ENCODE results near the gene OLFML1.

The OLFML1 gene

GRCh38 chr11:7523416-7524210 is 38.3 kb downstream of the OLFML1 start:
- Histone ChIP-seq H3K9me3 (ENCODE audit: low read length) (no peaks in the 10 kb centered on the region), H3K4me3 (ENCODE audit: low read depth in 1 of 2, low read length in 2 of 2) (no peak overlapping the region), H3K4me1 (ENCODE audit: insufficient read depth, low read length) (no peaks in the 10 kb centered on the region), H3K9ac (ENCODE audit: low read length) (no peak overlapping the region), H3K27ac (ENCODE audit: low read depth, low read length) (no peak overlapping the region), H3K36me3 (ENCODE audit: insufficient read depth, low read length) (no peaks in the 10 kb centered on the region), H3K27me3 (ENCODE audit: control insufficient read depth in 1 of 2, insufficient read depth in 2 of 2, low read length in 2 of 2) (no peaks in the 10 kb centered on the region)

- Histone ChIP-seq H3K27ac (ENCODE audit: low read depth, low read length) (no peak overlapping the region), H3K4me3 (ENCODE audit: low read depth in 1 of 2, low read length in 2 of 2) (no peak overlapping the region), H3K4me1 (ENCODE audit: insufficient read depth, low read length) (no peaks in the 10 kb centered on the region), H3K9me3 (ENCODE audit: low read length) (no peaks in the 10 kb centered on the region), H3K9ac (ENCODE audit: low read length) (no peak overlapping the region), H3K36me3 (ENCODE audit: insufficient read depth, low read length) (no peaks in the 10 kb centered on the region), H3K27me3 (ENCODE audit: control insufficient read depth in 1 of 2, insufficient read depth in 2 of 2, low read length in 2 of 2) (no peaks in the 10 kb centered on the region)
Observed at GRCh38 chr11:7524462-7525235, 39.3 kb downstream of the OLFML1 start.

GRCh38 chr11:7525424-7525823 is 40.1 kb downstream of the OLFML1 start:
- Histone ChIP-seq H3K27ac (ENCODE audit: low read depth, low read length) (no peak overlapping the region), H3K27me3 (ENCODE audit: control insufficient read depth in 1 of 2, insufficient read depth in 2 of 2, low read length in 2 of 2) (no peaks in the 10 kb centered on the region), H3K4me1 (ENCODE audit: insufficient read depth, low read length) (no peaks in the 10 kb centered on the region), H3K9ac (ENCODE audit: low read length) (no peak overlapping the region), H3K4me3 (ENCODE audit: low read depth in 1 of 2, low read length in 2 of 2) (no peak overlapping the region), H3K9me3 (ENCODE audit: low read length) (no peaks in the 10 kb centered on the region), H3K36me3 (ENCODE audit: insufficient read depth, low read length) (no peaks in the 10 kb centered on the region)

- Histone ChIP-seq H3K27ac (ENCODE audit: low read depth, low read length) (no peak overlapping the region), H3K4me1 (ENCODE audit: insufficient read depth, low read length) (no peaks in the 10 kb centered on the region), H3K36me3 (ENCODE audit: insufficient read depth, low read length) (no peaks in the 10 kb centered on the region), H3K9me3 (ENCODE audit: low read length) (no peaks in the 10 kb centered on the region), H3K27me3 (ENCODE audit: control insufficient read depth in 1 of 2, insufficient read depth in 2 of 2, low read length in 2 of 2) (no peaks in the 10 kb centered on the region), H3K9ac (ENCODE audit: low read length) (no peak overlapping the region), H3K4me3 (ENCODE audit: low read depth in 1 of 2, low read length in 2 of 2) (no peak overlapping the region)
Observed at GRCh38 chr11:7527029-7527428, 41.7 kb downstream of the OLFML1 start.

GRCh38 chr11:7528514-7529049 is 43.3 kb downstream of the OLFML1 start:
- H3K4me3 ChIP-seq (ENCODE audit: low read depth in 1 of 2, low read length in 2 of 2): no peak overlapping the region
- no peaks in the 10 kb centered on the region for H3K27me3 ChIP-seq (ENCODE audit: control insufficient read depth in 1 of 2, insufficient read depth in 2 of 2, low read length in 2 of 2)
- H3K36me3 ChIP-seq (ENCODE audit: insufficient read depth, low read length): no peaks in the 10 kb centered on the region
- H3K4me1 ChIP-seq (ENCODE audit: insufficient read depth, low read length): no peaks in the 10 kb centered on the region
- no peak overlapping the region for H3K9ac ChIP-seq (ENCODE audit: low read length)
- H3K27ac ChIP-seq (ENCODE audit: low read depth, low read length): no peak overlapping the region
- no peaks in the 10 kb centered on the region for H3K9me3 ChIP-seq (ENCODE audit: low read length)

- no peak overlapping the region for H3K27ac ChIP-seq (ENCODE audit: low read depth, low read length)
Observed at GRCh38 chr11:7530013-7530640, 44.8 kb downstream of the OLFML1 start.

GRCh38 chr11:7531011-7531410 is 45.7 kb downstream of the OLFML1 start:
- no peaks in the 10 kb centered on the region for H3K27me3 ChIP-seq (ENCODE audit: control insufficient read depth in 1 of 2, insufficient read depth in 2 of 2, low read length in 2 of 2)
- H3K9ac ChIP-seq (ENCODE audit: low read length): no peak overlapping the region
- H3K27ac ChIP-seq (ENCODE audit: low read depth, low read length): no peak overlapping the region
- H3K36me3 ChIP-seq (ENCODE audit: insufficient read depth, low read length): no peaks in the 10 kb centered on the region
- H3K9me3 ChIP-seq (ENCODE audit: low read length): no peaks in the 10 kb centered on the region
- no peaks in the 10 kb centered on the region for H3K4me1 ChIP-seq (ENCODE audit: insufficient read depth, low read length)
- no peak overlapping the region for H3K4me3 ChIP-seq (ENCODE audit: low read depth in 1 of 2, low read length in 2 of 2)

More at GRCh38 chr11:7530013-7530640, 44.8 kb downstream of the OLFML1 start:
- no peaks in the 10 kb centered on the region for H3K36me3 ChIP-seq (ENCODE audit: insufficient read depth, low read length)
- H3K27me3 ChIP-seq (ENCODE audit: control insufficient read depth in 1 of 2, insufficient read depth in 2 of 2, low read length in 2 of 2): no peaks in the 10 kb centered on the region
- no peaks in the 10 kb centered on the region for H3K4me1 ChIP-seq (ENCODE audit: insufficient read depth, low read length)
- H3K9ac ChIP-seq (ENCODE audit: low read length): no peak overlapping the region
- H3K4me3 ChIP-seq (ENCODE audit: low read depth in 1 of 2, low read length in 2 of 2): no peak overlapping the region
- no peaks in the 10 kb centered on the region for H3K9me3 ChIP-seq (ENCODE audit: low read length)

- Histone ChIP-seq H3K9me3 (ENCODE audit: low read length) (no peaks in the 10 kb centered on the region), H3K4me1 (ENCODE audit: insufficient read depth, low read length) (no peaks in the 10 kb centered on the region), H3K27ac (ENCODE audit: low read depth, low read length) (no peak overlapping the region), H3K27me3 (ENCODE audit: control insufficient read depth in 1 of 2, insufficient read depth in 2 of 2, low read length in 2 of 2) (no peaks in the 10 kb centered on the region), H3K9ac (ENCODE audit: low read length) (no peak overlapping the region), H3K4me3 (ENCODE audit: low read depth in 1 of 2, low read length in 2 of 2) (no peak overlapping the region), H3K36me3 (ENCODE audit: insufficient read depth, low read length) (no peaks in the 10 kb centered on the region)
Observed at GRCh38 chr11:7532405-7533145, 47.3 kb downstream of the OLFML1 start.

- H3K4me1 ChIP-seq (ENCODE audit: insufficient read depth, low read length): no peaks in the 10 kb centered on the region
- H3K27ac ChIP-seq (ENCODE audit: low read depth, low read length): no peak overlapping the region
- H3K9me3 ChIP-seq (ENCODE audit: low read length): no peaks in the 10 kb centered on the region
- H3K4me3 ChIP-seq (ENCODE audit: low read depth in 1 of 2, low read length in 2 of 2): no peak overlapping the region
- no peaks in the 10 kb centered on the region for H3K36me3 ChIP-seq (ENCODE audit: insufficient read depth, low read length)
- no peak overlapping the region for H3K9ac ChIP-seq (ENCODE audit: low read length)
- H3K27me3 ChIP-seq (ENCODE audit: control insufficient read depth in 1 of 2, insufficient read depth in 2 of 2, low read length in 2 of 2): no peaks in the 10 kb centered on the region
Observed at GRCh38 chr11:7533199-7534041, 48.1 kb downstream of the OLFML1 start.

- Histone ChIP-seq H3K27me3 (ENCODE audit: control insufficient read depth in 1 of 2, insufficient read depth in 2 of 2, low read length in 2 of 2) (no peaks in the 10 kb centered on the region), H3K27ac (ENCODE audit: low read depth, low read length) (no peak overlapping the region), H3K4me1 (ENCODE audit: insufficient read depth, low read length) (no peaks in the 10 kb centered on the region), H3K36me3 (ENCODE audit: insufficient read depth, low read length) (no peaks in the 10 kb centered on the region), H3K9me3 (ENCODE audit: low read length) (no peaks in the 10 kb centered on the region), H3K9ac (ENCODE audit: low read length) (no peak overlapping the region), H3K4me3 (ENCODE audit: low read depth in 1 of 2, low read length in 2 of 2) (no peak overlapping the region)
Observed at GRCh38 chr11:7534042-7534378, 48.7 kb downstream of the OLFML1 start.
